HAP-1 (cell line): Measurements from ENCODE around the gene CMTR1.
A peak's percentile ranks its signal among the peaks of the same experiment; 100 is the strongest.

Source experiments
- DNase-seq, 2 experiments: peaks; one replicate each; pipeline ENCODE4 v3.0.0-alpha.2; 2016 to 2020; ENCODE audit warnings: low spot score in 2 of 2
- H3K27me3 ChIP-seq: fragments of 250-450 bp; sonication (Bioruptor Pico); 2 replicates; pipeline ENCODE4 v1.5.1; 2020; ENCODE audit warnings: low read depth, mild to moderate bottlenecking, moderate library complexity
- H3K36me3 ChIP-seq: fragments of 250-450 bp; sonication (Bioruptor Pico); replicated peaks from 2 replicates; pipeline ENCODE4 v1.5.1; 2020; ENCODE audit warnings: mild to moderate bottlenecking
- H3K4me1 ChIP-seq: fragments of 250-450 bp; sonication (Bioruptor Pico); 2 replicates; pipeline ENCODE4 v1.5.1; 2020; ENCODE audit warnings: mild to moderate bottlenecking
- H3K4me3 ChIP-seq: fragments of 250-450 bp; sonication (Bioruptor Pico); 2 replicates; pipeline ENCODE4 v1.5.1; 2020; ENCODE audit warnings: mild to moderate bottlenecking, moderate library complexity
- H3K9me3 ChIP-seq: fragments of 250-450 bp; sonication (Bioruptor Pico); 2 replicates; pipeline ENCODE4 v1.5.1; 2020; ENCODE audit warnings: mild to moderate bottlenecking, moderate library complexity
- in situ Hi-C: fragments of 300-500 bp; cut with MboI; formaldehyde crosslinking; loops from 3 replicates; pipeline ENCODE4 v1.14.3; 2020; ENCODE audit warnings: low sequenced_read_pairs, inconsistent platforms, mixed read lengths

CMTR1 gene

GRCh38 chr6:37409501-37409900 is 23.5 kb upstream of the CMTR1 start:
- Histone ChIP-seq H3K9me3 (no peaks in the 10 kb centered on the region), H3K27me3 (0 out of 2 replicates have a peak, but pooled peaks cover 4% of the 10 kb centered on the region), H3K4me3 (no peak overlapping the region), H3K36me3 (no peaks in the 10 kb centered on the region), H3K4me1 (no peaks in the 10 kb centered on the region)
- in situ Hi-C loops, result no loop called here
- no peak for DNase-seq

- Histone ChIP-seq H3K36me3 (no peaks in the 10 kb centered on the region), H3K9me3 (no peaks in the 10 kb centered on the region; the same call in 1 of the 2 replicates), H3K4me1 (0 out of 2 replicates have a peak, but pooled peaks cover 4% of the 10 kb centered on the region), H3K27me3 (no peaks in the 10 kb centered on the region), H3K4me3 (no peak overlapping the region)
- in situ Hi-C loops, result no loop called here
- DNase-seq, result no peak
These were observed 15.6 kb upstream of the CMTR1 start for GRCh38 chr6:37417393-37417792.

- Histone ChIP-seq H3K9me3 (no peaks in the 10 kb centered on the region; the same call in 1 of the 2 replicates), H3K27me3 (no peaks in the 10 kb centered on the region), H3K4me3 (no peak overlapping the region), H3K36me3 (no peaks in the 10 kb centered on the region), H3K4me1 (peaks cover 9% of the 10 kb centered on the region)
- in situ Hi-C loops, result no loop called here
- DNase-seq, result no peak
These were observed 14.3 kb upstream of the CMTR1 start for GRCh38 chr6:37418722-37419121.

GRCh38 chr6:37426058-37426944 is 6.7 kb upstream of the CMTR1 start:
- H3K36me3 ChIP-seq, result no peaks in the 10 kb centered on the region
- in situ Hi-C loops, result no loop called here
- no peaks in the 10 kb centered on the region for H3K27me3 ChIP-seq
- peaks cover 2% of the 10 kb centered on the region; the same call in 1 of the 2 replicates for H3K9me3 ChIP-seq
- no peak for DNase-seq
- peaks cover 22% of the 10 kb centered on the region for H3K4me1 ChIP-seq
- no peak overlapping the region for H3K4me3 ChIP-seq

- in situ Hi-C loops, result no loop called here
- Histone ChIP-seq H3K4me1 (peaks cover 22% of the 10 kb centered on the region), H3K36me3 (no peaks in the 10 kb centered on the region), H3K27me3 (no peaks in the 10 kb centered on the region), H3K4me3 (no peak overlapping the region), H3K9me3 (peaks cover 2% of the 10 kb centered on the region; the same call in 1 of the 2 replicates)
- no peak for DNase-seq
These were observed 6.0 kb upstream of the CMTR1 start for GRCh38 chr6:37426945-37427510.

GRCh38 chr6:37429352-37429750 is 3.7 kb upstream of the CMTR1 start:
- Histone ChIP-seq H3K27me3 (no peaks in the 10 kb centered on the region), H3K4me3 (no peak overlapping the region), H3K4me1 (peaks cover 27% of the 10 kb centered on the region), H3K9me3 (peaks cover 2% of the 10 kb centered on the region; the same call in 1 of the 2 replicates), H3K36me3 (no peaks in the 10 kb centered on the region)
- DNase-seq, result no peak
- in situ Hi-C loops, result no loop called here

- Histone ChIP-seq H3K27me3 (no peaks in the 10 kb centered on the region), H3K36me3 (peaks cover 10% of the 10 kb centered on the region), H3K4me1 (peaks cover 11% of the 10 kb centered on the region), H3K9me3 (no peaks in the 10 kb centered on the region), H3K4me3 (peak overlapping the region; percentile 70)
- DNase-seq, result no peak
- in situ Hi-C loops, result no loop called here
These were observed 468 bp upstream of the CMTR1 start for GRCh38 chr6:37432590-37432915.

GRCh38 chr6:37433657-37434271 is 743 bp downstream of the CMTR1 start:
- no peaks in the 10 kb centered on the region for H3K27me3 ChIP-seq
- peaks cover 9% of the 10 kb centered on the region for H3K4me1 ChIP-seq
- peak in 1 of 2 experiments; percentile 15 for DNase-seq
- peaks cover 14% of the 10 kb centered on the region for H3K36me3 ChIP-seq
- in situ Hi-C loops, result no loop called here
- H3K9me3 ChIP-seq, result no peaks in the 10 kb centered on the region
- peak overlapping the region; percentile 70 for H3K4me3 ChIP-seq

- Histone ChIP-seq H3K9me3 (no peaks in the 10 kb centered on the region), H3K4me3 (no peak overlapping the region), H3K4me1 (peaks cover 9% of the 10 kb centered on the region), H3K27me3 (no peaks in the 10 kb centered on the region), H3K36me3 (peaks cover 19% of the 10 kb centered on the region)
- in situ Hi-C loops, result no loop called here
- no peak for DNase-seq
These were observed 2.4 kb downstream of the CMTR1 start for GRCh38 chr6:37435373-37435772.

- in situ Hi-C loops, result no loop called here
These were observed 2.8 kb downstream of the CMTR1 start for GRCh38 chr6:37435816-37436215.

GRCh38 chr6:37438930-37439329 is 5.9 kb downstream of the CMTR1 start:
- Histone ChIP-seq H3K36me3 (peaks cover 30% of the 10 kb centered on the region), H3K27me3 (no peaks in the 10 kb centered on the region), H3K4me1 (peaks cover 3% of the 10 kb centered on the region; the same call in 1 of the 2 replicates), H3K4me3 (no peak overlapping the region), H3K9me3 (no peaks in the 10 kb centered on the region)
- in situ Hi-C loops, result no loop called here
- DNase-seq, result no peak

More at GRCh38 chr6:37435816-37436215, 2.8 kb downstream of the CMTR1 start:
- no peaks in the 10 kb centered on the region for H3K9me3 ChIP-seq
- H3K27me3 ChIP-seq, result no peaks in the 10 kb centered on the region
- no peak for DNase-seq
- peaks cover 19% of the 10 kb centered on the region for H3K36me3 ChIP-seq
- no peak overlapping the region for H3K4me3 ChIP-seq
- H3K4me1 ChIP-seq, result peaks cover 9% of the 10 kb centered on the region

GRCh38 chr6:37441651-37442050 is 8.6 kb downstream of the CMTR1 start:
- H3K4me1 ChIP-seq, result no peaks in the 10 kb centered on the region
- H3K9me3 ChIP-seq, result no peaks in the 10 kb centered on the region
- in situ Hi-C loops, result no loop called here
- no peak overlapping the region for H3K4me3 ChIP-seq
- H3K36me3 ChIP-seq, result peaks cover 47% of the 10 kb centered on the region
- H3K27me3 ChIP-seq, result no peaks in the 10 kb centered on the region
- DNase-seq, result no peak

- Histone ChIP-seq H3K4me1 (no peaks in the 10 kb centered on the region), H3K9me3 (no peaks in the 10 kb centered on the region), H3K36me3 (peaks cover 52% of the 10 kb centered on the region), H3K4me3 (no peak overlapping the region), H3K27me3 (no peaks in the 10 kb centered on the region)
- in situ Hi-C loops, result no loop called here
- no peak for DNase-seq
These were observed 9.6 kb downstream of the CMTR1 start for GRCh38 chr6:37442416-37443215.
